T-cell (primary cell): ENCODE measurements around the gene CCDC154. TPM values are rescaled to one million over a fixed set of nuclear protein-coding genes. Genes with fewer than 3 reads are reported as not detected.

Experiments
- ATAC-seq, 4 experiments: fragments of 200-7000 bp in 3 of 4; fragments of 150-1000 bp in 1 of 4; cut with Tn5 transposase; replicated peaks in 1 of 4; 1 replicate in 3 of 4; 2 replicates in 1 of 4; pipeline ENCODE4 v1.10.0; 2021; ENCODE audit warnings: moderate library complexity in 3 of 4, mild to moderate bottlenecking in 2 of 4, moderate number of reproducible peaks in 1 of 4
- CTCF ChIA-PET, 2 donors: fragments of 300-600 bp; sonication (Branson Sonifier 250); formaldehyde crosslinking; loops; one replicate each; lab custom pipeline; 2022; ENCODE audit warnings: antibody characterized with exemption in 2 of 2; lab: Charles Lee
- POLR2A ChIA-PET, 2 donors: fragments of 300-600 bp; sonication (Branson Sonifier 250); formaldehyde crosslinking; loops; one replicate each; lab custom pipeline; 2022; ENCODE audit warnings: antibody characterized with exemption in 2 of 2; lab: Charles Lee
- DNase-seq, 35 experiments: peaks; one replicate each; pipeline versions ENCODE4 v3.0.0 to v3.0.0-alpha.2; 2013 to 2023
- H3K27ac ChIP-seq: one replicate; pipeline ENCODE4 v1.5.1; 2013; ENCODE audit warnings: low read length
- H3K27me3 ChIP-seq, 2 experiments: replicated peaks in 1 of 2; 1 replicate in 1 of 2; 2 replicates in 1 of 2; pipeline versions ENCODE4 v1.6.1 to v1.7.0; 2013; ENCODE audit warnings: low read length in 1 of 2, mixed read lengths in 1 of 2; ENCODE audit not compliant: control insufficient read depth in 2 of 2, insufficient read depth in 2 of 2; ENCODE audit errors: extremely low read depth in 1 of 2
- H3K36me3 ChIP-seq, 2 donors: 1 replicate in 1 of 2; 2 replicates in 1 of 2; pipeline versions ENCODE4 v1.6.1 to v1.7.0; 2013; ENCODE audit warnings: low read length in 1 of 2; ENCODE audit not compliant: control insufficient read depth in 2 of 2, insufficient read depth in 1 of 2; ENCODE audit errors: extremely low read depth in 1 of 2
- H3K4me1 ChIP-seq, 2 experiments: 1 replicate in 1 of 2; 2 replicates in 1 of 2; pipeline versions ENCODE4 v1.6.1 to v1.7.0; 2013; ENCODE audit warnings: low read length in 2 of 2, mixed read lengths in 1 of 2; ENCODE audit not compliant: insufficient read depth in 2 of 2, control insufficient read depth in 1 of 2; ENCODE audit errors: extremely low read depth in 1 of 2
- H3K4me3 ChIP-seq, 2 donors: 1 replicate in 1 of 2; 2 replicates in 1 of 2; pipeline versions ENCODE4 v1.5.1 to v1.7.0; 2013; ENCODE audit warnings: mild to moderate bottlenecking in 2 of 2, low read length in 1 of 2, moderate library complexity in 1 of 2; ENCODE audit not compliant: control insufficient read depth in 1 of 2; ENCODE audit errors: extremely low read depth in 1 of 2
- H3K9me3 ChIP-seq: 2 replicates; pipeline ENCODE4 v1.7.0; 2013
- H3K27ac Mint-ChIP-seq, 2 donors: one replicate each; pipeline ENCODE4 v1.8.0; 2020 to 2021; ENCODE audit warnings: mild to moderate bottlenecking in 2 of 2, mixed read lengths in 2 of 2
- H3K27me3 Mint-ChIP-seq, 2 donors: one replicate each; pipeline ENCODE4 v1.8.0; 2021 to 2022; ENCODE audit warnings: mixed read lengths in 2 of 2
- H3K36me3 Mint-ChIP-seq: one replicate; pipeline ENCODE4 v1.8.0; 2021; ENCODE audit warnings: mixed read lengths
- H3K4me1 Mint-ChIP-seq, 3 donors: one replicate each; pipeline ENCODE4 v1.8.0; 2020 to 2022; ENCODE audit warnings: mixed read lengths in 3 of 3, mild to moderate bottlenecking in 1 of 3
- H3K4me3 Mint-ChIP-seq, 3 donors: one replicate each; pipeline ENCODE4 v1.8.0; 2020 to 2022; ENCODE audit warnings: mild to moderate bottlenecking in 3 of 3, mixed read lengths in 3 of 3, moderate library complexity in 3 of 3
- H3K9me3 Mint-ChIP-seq, 3 donors: one replicate each; pipeline ENCODE4 v1.8.0; 2020 to 2022; ENCODE audit warnings: mixed read lengths in 3 of 3
- WGBS: methylation state at CpG from one replicate; pipeline ENCODE4 v1.1.5; 2013; ENCODE audit warnings: missing lambda C conversion rate; ENCODE audit not compliant: insufficient coverage; 5-methylcytosine and 5-hydroxymethylcytosine counted together
- total RNA-seq, 35 experiments: library from RNA in 6 of 35; stranded (reverse) in 6 of 35; fragments of 120-200 nt in 1 of 35; gene quantifications; one replicate each; pipeline versions ENCODE4 v1.2.1 to v1.2.4 and lab custom pipeline; 2013 to 2026

CCDC154 gene
- total RNA-seq, 5 donors from 2014 or later (not counting 1 experiment from before 2014, with no cell fraction given): 2.5 to 9.3 (median 6.5) TPM

- Histone ChIP-seq H3K36me3 (peaks cover 0 to 7% of the 10 kb centered on the region in 2 donors), H3K4me1 (peaks cover 2 to 24% of the 10 kb centered on the region in 2 experiments), H3K27ac (no peak overlapping the region), H3K9me3 (no peaks in the 10 kb centered on the region), H3K27me3 (no peaks in the 10 kb centered on the region), H3K4me3 (no peak overlapping the region)
- ATAC-seq (no peak), DNase-seq (no peak)
- CTCF ChIA-PET: no interaction called here
- Mint-ChIP-seq H3K4me1 (peaks cover 39 to 44% (median 42%) of the 10 kb centered on the region in 3 donors), H3K27me3 (no peaks in the 10 kb centered on the region), H3K4me3 (no peak overlapping the region), H3K27ac (no peak overlapping the region), H3K36me3 (peaks cover 3% of the 10 kb centered on the region), H3K9me3 (no peaks in the 10 kb centered on the region)
- POLR2A ChIA-PET: no interaction called here
- 90% methylated on average over 5 of the region's 22 CpGs for WGBS
Measured at GRCh38 chr16:1468426-1468810, 24.1 kb upstream of the CCDC154 start.

GRCh38 chr16:1466968-1467521 is 22.7 kb upstream of the CCDC154 start:
- Histone ChIP-seq H3K4me3 (no peak overlapping the region), H3K27ac (no peak overlapping the region), H3K36me3 (peaks cover 0 to 9% of the 10 kb centered on the region in 2 donors), H3K27me3 (no peaks in the 10 kb centered on the region), H3K9me3 (no peaks in the 10 kb centered on the region), H3K4me1 (peaks cover 0 to 24% of the 10 kb centered on the region in 2 experiments)
- H3K27ac Mint-ChIP-seq: no peak overlapping the region
- no peaks in the 10 kb centered on the region for H3K9me3 Mint-ChIP-seq
- ChIA-PET CTCF (interaction anchor here in 1 of 2 donors (0.6 kb wide), 1 partner anchor 673 kb away, joined by 3 read pairs; no protein-coding TSS in a partner anchor), POLR2A (no interaction called here)
- ATAC-seq: no peak
- H3K4me3 Mint-ChIP-seq: no peak overlapping the region
- H3K4me1 Mint-ChIP-seq: peaks cover 30 to 34% (median 33%) of the 10 kb centered on the region in 3 donors
- no peaks in the 10 kb centered on the region for H3K27me3 Mint-ChIP-seq
- H3K36me3 Mint-ChIP-seq: peaks cover 8% of the 10 kb centered on the region
- WGBS: 95% methylated on average over 7 of the region's 14 CpGs
- no peak for DNase-seq

- H3K27me3 Mint-ChIP-seq: no peaks in the 10 kb centered on the region
- Histone ChIP-seq H3K27ac (no peak overlapping the region), H3K27me3 (no peaks in the 10 kb centered on the region), H3K36me3 (peaks cover 2 to 15% of the 10 kb centered on the region in 2 donors), H3K9me3 (no peaks in the 10 kb centered on the region), H3K4me1 (peaks cover 0 to 14% of the 10 kb centered on the region in 2 experiments), H3K4me3 (no peak overlapping the region)
- ATAC-seq: no peak
- peaks cover 8% of the 10 kb centered on the region for H3K36me3 Mint-ChIP-seq
- H3K9me3 Mint-ChIP-seq: no peaks in the 10 kb centered on the region
- H3K4me1 Mint-ChIP-seq: peaks cover 20 to 24% (median 24%) of the 10 kb centered on the region in 3 donors
- ChIA-PET POLR2A (no interaction called here), CTCF (interaction anchor here in 1 of 2 donors (0.6 kb wide), 1 partner anchor 674 kb away, joined by 3 read pairs; no protein-coding TSS in a partner anchor)
- no peak overlapping the region for H3K27ac Mint-ChIP-seq
- H3K4me3 Mint-ChIP-seq: no peak overlapping the region
- 100% methylated on average over 2 of the region's 24 CpGs for WGBS
- DNase-seq: no peak
Measured at GRCh38 chr16:1466054-1466453, 21.7 kb upstream of the CCDC154 start.

GRCh38 chr16:1465567-1465915 is 21.2 kb upstream of the CCDC154 start:
- H3K27ac Mint-ChIP-seq: no peak overlapping the region
- DNase-seq (no peak), ATAC-seq (no peak)
- H3K36me3 Mint-ChIP-seq: peaks cover 8% of the 10 kb centered on the region
- peaks cover 0 to 10% of the 10 kb centered on the region in 2 experiments for H3K4me1 ChIP-seq
- H3K36me3 ChIP-seq: peaks cover 8 to 20% of the 10 kb centered on the region in 2 donors
- peaks cover 16 to 21% (median 19%) of the 10 kb centered on the region in 3 donors for H3K4me1 Mint-ChIP-seq
- no peaks in the 10 kb centered on the region for H3K27me3 ChIP-seq
- WGBS: 94% methylated on average over 7 of the region's 13 CpGs
- CTCF ChIA-PET: no interaction called here
- H3K4me3 Mint-ChIP-seq: no peak overlapping the region
- POLR2A ChIA-PET: no interaction called here
- no peak overlapping the region for H3K27ac ChIP-seq
- H3K9me3 Mint-ChIP-seq: no peaks in the 10 kb centered on the region
- no peaks in the 10 kb centered on the region for H3K9me3 ChIP-seq
- H3K27me3 Mint-ChIP-seq: no peaks in the 10 kb centered on the region
- H3K4me3 ChIP-seq: no peak overlapping the region

GRCh38 chr16:1464894-1465566 is 20.7 kb upstream of the CCDC154 start:
- no peaks in the 10 kb centered on the region for H3K27me3 Mint-ChIP-seq
- no peak overlapping the region for H3K4me3 Mint-ChIP-seq
- Histone ChIP-seq H3K36me3 (peaks cover 11 to 24% of the 10 kb centered on the region in 2 donors), H3K4me1 (peaks cover 0 to 5% of the 10 kb centered on the region in 2 experiments), H3K27ac (no peak overlapping the region), H3K4me3 (no peak overlapping the region), H3K9me3 (no peaks in the 10 kb centered on the region), H3K27me3 (no peaks in the 10 kb centered on the region)
- POLR2A ChIA-PET: no interaction called here
- H3K4me1 Mint-ChIP-seq: peaks cover 12 to 16% (median 16%) of the 10 kb centered on the region in 3 donors
- no peaks in the 10 kb centered on the region for H3K9me3 Mint-ChIP-seq
- H3K36me3 Mint-ChIP-seq: peaks cover 8% of the 10 kb centered on the region
- no peak for DNase-seq
- CTCF ChIA-PET: no interaction called here
- no peak for ATAC-seq
- 95% methylated on average over 32 of the region's 33 CpGs for WGBS
- H3K27ac Mint-ChIP-seq: no peak overlapping the region

- no peak overlapping the region for H3K4me3 ChIP-seq
- Mint-ChIP-seq H3K9me3 (no peaks in the 10 kb centered on the region), H3K36me3 (peaks cover 8% of the 10 kb centered on the region), H3K27me3 (no peaks in the 10 kb centered on the region), H3K27ac (no peak overlapping the region), H3K4me1 (peaks cover 8 to 14% (median 9%) of the 10 kb centered on the region in 3 donors), H3K4me3 (no peak overlapping the region)
- ChIA-PET CTCF (no interaction called here), POLR2A (no interaction called here)
- H3K36me3 ChIP-seq: peaks cover 11 to 24% of the 10 kb centered on the region in 2 donors
- no peaks in the 10 kb centered on the region for H3K4me1 ChIP-seq
- H3K9me3 ChIP-seq: no peaks in the 10 kb centered on the region
- ATAC-seq (no peak), DNase-seq (no peak)
- H3K27me3 ChIP-seq: no peaks in the 10 kb centered on the region
- no peak overlapping the region for H3K27ac ChIP-seq
- 94% methylated on average over 39 of the region's 41 CpGs for WGBS
Measured at GRCh38 chr16:1464196-1464893, 20.0 kb upstream of the CCDC154 start.
